HL-60 (cell line): ENCODE measurements around the gene MPLKIP.

Experiments used
- CTCF ChIP-seq: IDR thresholded peaks from one replicate; pipeline ENCODE4 v1.5.1; 2011; ENCODE audit warnings: low read length, control low read depth, inconsistent platforms; ENCODE audit not compliant: insufficient read depth
- POLR2AphosphoS5 ChIP-seq: IDR thresholded peaks from 2 replicates; pipeline ENCODE4 v1.6.1; 2012; ENCODE audit warnings: low read depth

DNA sequence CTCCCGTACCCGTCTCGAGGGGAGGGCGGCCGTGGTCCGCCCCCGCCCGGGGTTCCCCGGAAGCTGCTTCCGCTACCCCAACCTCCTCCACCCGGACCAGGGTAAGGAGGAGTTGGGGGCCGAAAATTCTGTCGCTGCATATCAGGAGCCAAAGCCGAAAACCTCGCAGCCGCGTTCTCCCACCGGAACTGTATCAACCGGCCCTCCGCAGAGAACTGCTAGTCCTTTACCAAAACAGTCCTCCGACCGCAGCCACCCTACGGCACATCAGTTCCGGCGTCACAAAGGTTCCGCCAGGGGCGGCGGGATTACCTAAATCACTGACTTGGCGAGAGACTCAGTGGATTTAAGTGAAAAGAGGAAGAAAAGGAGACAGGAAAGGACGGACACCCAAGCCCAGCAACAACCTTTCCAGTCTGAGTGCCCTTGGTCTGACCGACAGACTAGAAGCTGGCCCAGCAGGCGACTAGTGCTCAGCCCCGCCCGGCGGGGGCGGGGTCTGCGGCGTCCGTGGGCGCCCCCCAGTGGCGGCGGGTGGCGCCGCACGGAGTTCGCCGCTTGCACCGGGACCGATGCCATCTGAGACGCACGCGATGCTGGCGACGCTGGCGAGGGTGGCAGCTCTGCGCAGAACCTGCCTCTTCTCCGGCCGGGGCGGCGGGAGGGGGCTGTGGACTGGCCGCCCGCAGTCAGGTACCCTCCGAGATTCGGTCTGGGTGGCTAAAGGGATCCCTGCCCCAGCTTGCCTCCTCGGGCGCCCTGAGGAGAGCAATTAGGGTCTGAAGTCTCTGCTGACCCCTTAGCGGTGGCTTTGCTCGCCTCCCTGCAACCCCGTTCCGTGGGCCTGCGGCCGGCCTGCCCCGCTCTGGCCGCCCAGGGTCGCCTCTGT is at the start of gene MPLKIP, which contains the start of gene SUGCT:
- TF ChIP-seq CTCF (peak; percentile 96), POLR2AphosphoS5 (peak; percentile 82; the same call in 1 of the 2 replicates)
